Peyer's patch (tissue), 4 donors: Measurements from ENCODE around the gene TPM1.

Experiments
- POLR2A ChIP-seq, 2 donors: fragments of 450-650 bp; IDR thresholded peaks; one replicate each; pipeline ENCODE4 v1.5.1; 2017; ENCODE audit warnings: antibody characterized with exemption in 2 of 2, mild to moderate bottlenecking in 2 of 2, moderate library complexity in 2 of 2
- TF ChIP-seq, protein P1 (sequence below), 6 experiments: fragments of 450-650 bp in 4 of 6; fragments of 200-600 bp in 2 of 6; sonication (generic) in 1 of 6; IDR thresholded peaks; one replicate each; pipeline ENCODE4 v1.5.1; 2017 to 2019; ENCODE audit warnings: antibody characterized with exemption in 6 of 6, mild to moderate bottlenecking in 3 of 6, moderate library complexity in 1 of 6

DNA sequence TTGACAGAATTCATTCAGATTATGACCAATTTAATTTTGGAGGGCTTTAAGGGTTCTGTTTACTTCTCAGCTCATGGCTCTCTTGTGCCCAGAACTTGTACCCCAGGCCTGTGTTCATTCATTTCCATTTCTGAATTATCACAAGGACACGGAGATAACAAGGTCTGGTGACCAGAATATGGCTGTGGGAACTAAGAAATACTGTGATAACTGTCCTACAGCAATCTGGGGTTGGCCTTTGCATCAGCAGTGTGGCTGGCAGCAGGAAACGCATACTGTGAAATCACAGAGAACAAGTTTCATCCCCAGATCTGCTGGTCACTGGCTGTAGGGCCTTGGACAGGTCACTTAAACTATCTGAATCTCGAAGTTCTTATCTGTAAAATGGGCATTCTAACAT is 41.8 kb upstream of the TPM1 start:
- TF ChIP-seq, protein P1, sequence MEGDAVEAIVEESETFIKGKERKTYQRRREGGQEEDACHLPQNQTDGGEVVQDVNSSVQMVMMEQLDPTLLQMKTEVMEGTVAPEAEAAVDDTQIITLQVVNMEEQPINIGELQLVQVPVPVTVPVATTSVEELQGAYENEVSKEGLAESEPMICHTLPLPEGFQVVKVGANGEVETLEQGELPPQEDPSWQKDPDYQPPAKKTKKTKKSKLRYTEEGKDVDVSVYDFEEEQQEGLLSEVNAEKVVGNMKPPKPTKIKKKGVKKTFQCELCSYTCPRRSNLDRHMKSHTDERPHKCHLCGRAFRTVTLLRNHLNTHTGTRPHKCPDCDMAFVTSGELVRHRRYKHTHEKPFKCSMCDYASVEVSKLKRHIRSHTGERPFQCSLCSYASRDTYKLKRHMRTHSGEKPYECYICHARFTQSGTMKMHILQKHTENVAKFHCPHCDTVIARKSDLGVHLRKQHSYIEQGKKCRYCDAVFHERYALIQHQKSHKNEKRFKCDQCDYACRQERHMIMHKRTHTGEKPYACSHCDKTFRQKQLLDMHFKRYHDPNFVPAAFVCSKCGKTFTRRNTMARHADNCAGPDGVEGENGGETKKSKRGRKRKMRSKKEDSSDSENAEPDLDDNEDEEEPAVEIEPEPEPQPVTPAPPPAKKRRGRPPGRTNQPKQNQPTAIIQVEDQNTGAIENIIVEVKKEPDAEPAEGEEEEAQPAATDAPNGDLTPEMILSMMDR (IDR thresholded peaks at IDR 0.05): no peak
- no peak for TF ChIP-seq POLR2A (IDR thresholded peaks at IDR 0.05)
